ENCODE measurements around the gene TTC24. TPM values are rescaled to one million over a fixed set of nuclear protein-coding genes. Genes with fewer than 3 reads are reported as not detected.
"Not testable (repeated sequence)": the region's sequence is repeated elsewhere in the genome, so short reads cannot be mapped to it uniquely, and the experiment has no call there.

The TTC24 gene
- total RNA-seq, 3 donors from 2014 or later, result 0.25 to 0.43 (median 0.34) TPM

- no peaks in the 10 kb centered on the region for H3K9me3 ChIP-seq
- ATAC-seq (no peak), DNase-seq (peak in 1 of 3 donors; percentile 18)
- no peak for TF ChIP-seq CTCF (IDR thresholded peaks at IDR 0.05)
- intact Hi-C loops (cut with DNase I, micrococcal nuclease), result loop anchor here in 1 of 2 donors (5.0 kb wide), 1 partner anchor 75 kb away; no protein-coding TSS in a partner anchor
- H3K4me1 ChIP-seq (ENCODE audit: low read depth), result no peaks in the 10 kb centered on the region
- H3K36me3 ChIP-seq (ENCODE audit: low read depth), result no peaks in the 10 kb centered on the region
- H3K4me3 ChIP-seq, result no peak overlapping the region
Observed at GRCh38 chr1:156582388-156583017, 3.0 kb downstream of the TTC24 start.

DNA sequence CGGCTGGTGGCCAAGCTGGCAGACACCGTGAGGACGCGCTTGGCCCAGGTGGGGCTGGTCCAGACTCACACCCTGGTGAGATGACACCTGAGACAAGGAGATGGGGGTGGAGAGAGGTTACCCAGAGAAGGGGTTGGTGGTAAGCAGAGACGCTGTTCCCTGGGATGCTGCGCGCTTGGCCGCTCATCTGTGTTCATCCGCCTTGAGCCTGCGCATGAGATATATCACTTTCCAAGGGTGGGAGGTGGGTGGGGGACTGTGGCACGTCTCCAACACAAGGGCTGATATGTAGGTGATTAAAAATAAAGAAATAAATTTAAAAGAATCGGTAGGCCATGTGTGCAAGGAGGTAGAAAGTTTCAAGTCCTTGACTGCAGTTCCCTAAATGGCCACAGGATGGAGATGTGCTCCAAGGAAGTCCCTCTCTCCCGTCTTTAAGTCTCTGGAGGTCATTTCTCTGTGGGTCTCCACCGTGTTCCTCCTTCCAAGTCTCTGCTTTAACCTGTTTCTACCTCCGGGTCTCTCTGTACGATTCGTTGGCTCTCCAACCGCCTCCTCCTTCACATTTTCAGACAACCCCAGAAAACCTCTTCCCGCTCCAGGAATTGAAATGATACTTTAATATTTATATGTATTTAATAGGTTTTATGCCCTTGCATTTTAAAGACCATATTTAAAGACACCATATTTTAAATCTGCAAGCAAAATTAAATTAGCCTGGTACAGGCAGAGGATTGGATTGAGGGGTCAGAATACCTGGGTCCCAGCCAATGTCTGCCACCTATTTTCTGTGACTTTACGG is 4.5 kb downstream of the TTC24 start:
- no peak overlapping the region for H3K4me3 ChIP-seq
- DNase-seq, result peak in 2 of 3 donors; percentile 39 to 95
- H3K4me1 ChIP-seq (ENCODE audit: low read depth), result no peaks in the 10 kb centered on the region
- ATAC-seq, result peak; percentile 78
- H3K9me3 ChIP-seq, result no peaks in the 10 kb centered on the region
- TF ChIP-seq CTCF (IDR thresholded peaks at IDR 0.05), result peak; percentile 93
- H3K36me3 ChIP-seq (ENCODE audit: low read depth), result no peaks in the 10 kb centered on the region
- intact Hi-C loops (cut with DNase I, micrococcal nuclease), result loop anchor here in 1 of 2 donors (5.0 kb wide), 1 partner anchor 73 kb away; no protein-coding TSS in a partner anchor

DNA sequence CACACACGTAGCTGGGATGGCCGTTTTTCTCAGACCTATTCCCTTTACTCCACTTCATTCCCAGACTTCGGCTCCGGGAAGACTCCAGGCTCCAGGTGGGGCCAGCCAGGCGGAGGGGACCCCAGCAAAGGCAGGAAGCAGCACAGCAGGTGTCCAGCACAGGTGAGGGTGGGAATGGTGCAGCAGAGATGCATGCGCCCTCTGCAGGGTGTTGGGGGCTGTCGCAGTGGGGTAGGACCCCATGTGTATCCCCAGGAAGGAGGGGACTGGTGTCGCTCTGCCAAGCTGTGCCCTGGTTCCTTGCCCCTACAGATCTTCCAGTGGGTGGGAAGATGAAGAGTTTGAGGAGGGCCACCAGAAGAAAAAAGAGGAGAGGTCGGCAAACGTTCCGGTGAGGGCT is 5.3 kb downstream of the TTC24 start:
- ATAC-seq, result no peak
- peak in 1 of 3 donors; percentile 23 for DNase-seq
- Histone ChIP-seq H3K4me1 (ENCODE audit: low read depth) (no peaks in the 10 kb centered on the region), H3K36me3 (ENCODE audit: low read depth) (no peaks in the 10 kb centered on the region), H3K9me3 (no peaks in the 10 kb centered on the region), H3K4me3 (no peak overlapping the region)
- intact Hi-C loops (cut with DNase I, micrococcal nuclease), result loop anchor here in 1 of 2 donors (5.0 kb wide), 1 partner anchor 72 kb away; no protein-coding TSS in a partner anchor
- TF ChIP-seq CTCF (IDR thresholded peaks at IDR 0.05), result no peak

GRCh38 chr1:156586323-156586722 is 6.8 kb downstream of the TTC24 start:
- peak in 1 of 3 donors; percentile 21 for DNase-seq
- no peak for ATAC-seq
- intact Hi-C loops (cut with DNase I, micrococcal nuclease), result no loop called here
- Histone ChIP-seq H3K4me1 (ENCODE audit: low read depth) (peaks cover 3% of the 10 kb centered on the region), H3K9me3 (no peaks in the 10 kb centered on the region), H3K4me3 (no peak overlapping the region), H3K36me3 (ENCODE audit: low read depth) (no peaks in the 10 kb centered on the region)
- no peak for TF ChIP-seq CTCF (IDR thresholded peaks at IDR 0.05)

GRCh38 chr1:156586892-156587477 is 7.5 kb downstream of the TTC24 start:
- Histone ChIP-seq H3K9me3 (no peaks in the 10 kb centered on the region), H3K4me3 (no peak overlapping the region), H3K4me1 (ENCODE audit: low read depth) (peaks cover 4% of the 10 kb centered on the region), H3K36me3 (ENCODE audit: low read depth) (no peaks in the 10 kb centered on the region)
- intact Hi-C loops (cut with DNase I, micrococcal nuclease), result no loop called here
- ATAC-seq, result peak; percentile 56
- TF ChIP-seq CTCF (IDR thresholded peaks at IDR 0.05), result no peak
- peak in 2 of 3 donors; percentile 34 to 43 for DNase-seq

DNA sequence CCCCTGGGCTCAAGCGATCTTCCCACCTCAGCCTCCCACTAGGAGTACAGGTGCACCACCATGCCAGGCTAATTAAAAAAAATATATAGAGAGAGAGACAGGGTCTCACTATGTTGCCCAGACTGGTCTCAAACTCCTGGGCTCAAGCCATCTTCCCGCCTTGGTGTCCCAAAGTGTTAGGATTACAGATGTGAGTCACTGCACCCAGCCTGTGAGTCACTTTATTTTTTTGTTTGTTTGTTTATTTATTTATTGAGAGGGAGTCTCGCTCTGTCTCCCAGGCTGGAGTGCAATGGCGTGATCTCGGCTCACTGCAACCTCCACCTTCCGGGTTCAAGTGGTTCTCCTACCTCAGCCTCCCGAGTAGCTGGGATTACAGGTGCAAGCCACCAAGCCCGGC is 8.4 kb downstream of the TTC24 start:
- intact Hi-C loops (cut with DNase I, micrococcal nuclease); H3K4me3 ChIP-seq; ATAC-seq; H3K36me3 ChIP-seq (ENCODE audit: low read depth); H3K9me3 ChIP-seq: not testable (repeated sequence)
- H3K4me1 ChIP-seq (ENCODE audit: low read depth), result peaks cover 11% of the 10 kb centered on the region
- peak in 1 of 3 donors; percentile 10 for DNase-seq
